AG04450 (cell line): ENCODE measurements around the gene WDR20. TPM values are rescaled to one million over a fixed set of nuclear protein-coding genes. Genes with fewer than 3 reads are reported as not detected.
A peak's percentile ranks its signal among the peaks of the same experiment; 100 is the strongest.

Source experiments
- CTCF ChIA-PET: fragments of 300-600, 350-600 bp; formaldehyde crosslinking; extraction: SDS; loops from one replicate; lab custom pipeline; 2022; ENCODE audit warnings: antibody characterized with exemption, inconsistent platforms; lab: Charles Lee
- POLR2A ChIA-PET: fragments of 350-600 bp; formaldehyde crosslinking; extraction: SDS; loops from one replicate; lab custom pipeline; 2021; ENCODE audit warnings: antibody characterized with exemption, inconsistent platforms; lab: Yijun Ruan, JAX
- DNase-seq: peaks from one replicate; pipeline ENCODE4 v3.0.0-alpha.2; 2011; ENCODE audit warnings: low read depth, low spot score
- H3K27ac ChIP-seq: one replicate; pipeline ENCODE4 v1.5.1; 2012; ENCODE audit warnings: low read depth, low read length, control low read depth
- H3K27me3 ChIP-seq: one replicate; pipeline ENCODE4 v1.6.0; 2012; ENCODE audit warnings: low read length; ENCODE audit not compliant: control insufficient read depth, insufficient read depth
- H3K4me3 ChIP-seq: 2 replicates; pipeline ENCODE4 v1.5.1; 2011; ENCODE audit warnings: mild to moderate bottlenecking, low read depth, low read length, control low read depth
- H3K9me3 ChIP-seq: 2 replicates; pipeline ENCODE4 v1.5.1; 2012; ENCODE audit warnings: low read length; ENCODE audit not compliant: control insufficient read depth, insufficient read depth
- CTCF ChIP-seq: IDR thresholded peaks from 2 replicates; pipeline ENCODE4 v1.5.1; 2011; ENCODE audit warnings: low read depth, low read length, control low read depth, inconsistent platforms
- polyA plus RNA-seq: library from polyadenylated mRNA; depleted of rRNA; stranded (reverse); fragments of >200 nt; gene quantifications from 2 replicates; pipeline ENCODE4 v1.2.3, GENCODE V29; 2011; rRNA removed

WDR20 gene
- polyA plus RNA-seq, 1 experiment, result 16.6 TPM

- CTCF ChIA-PET, result interaction anchor here (1.1 kb wide), 1 partner anchor 40 kb away, joined by 4 read pairs; no protein-coding TSS in a partner anchor
- peak; percentile 61 for DNase-seq
- POLR2A ChIA-PET, result interaction anchor here (0.6 kb wide), 1 partner anchor 301 kb away, joined by 3 read pairs; no protein-coding TSS in a partner anchor
- no peak for TF ChIP-seq CTCF
- Histone ChIP-seq H3K4me3 (no peak overlapping the region), H3K9me3 (no peaks in the 10 kb centered on the region), H3K27me3 (no peaks in the 10 kb centered on the region), H3K27ac (peak overlapping the region; percentile 97)
Observed at GRCh38 chr14:102255401-102256190, 115.9 kb downstream of the WDR20 start.

- ChIA-PET CTCF (no interaction called here), POLR2A (no interaction called here)
- Histone ChIP-seq H3K27me3 (no peaks in the 10 kb centered on the region), H3K9me3 (no peaks in the 10 kb centered on the region), H3K27ac (peak overlapping the region; percentile 97), H3K4me3 (no peak overlapping the region)
- no peak for TF ChIP-seq CTCF
- no peak for DNase-seq
Observed at GRCh38 chr14:102256716-102257115, 117.0 kb downstream of the WDR20 start.

GRCh38 chr14:102258136-102258535, 118.4 kb downstream of the WDR20 start:
- no peak for DNase-seq
- no peak overlapping the region for H3K4me3 ChIP-seq
- POLR2A ChIA-PET, result no interaction called here
- H3K9me3 ChIP-seq, result no peaks in the 10 kb centered on the region
- H3K27ac ChIP-seq, result no peak overlapping the region
- no peaks in the 10 kb centered on the region for H3K27me3 ChIP-seq
- CTCF ChIA-PET, result no interaction called here
- no peak for TF ChIP-seq CTCF

Other genes starting within 250 kb of the WDR20 start
- 189 and 300 TPM in 2 replicates for gene DYNC1H1, start 175.3 kb upstream of the WDR20 start, polyA plus RNA-seq
- 543 and 822 TPM in 2 replicates for gene HSP90AA1, start 52.9 kb upstream of the WDR20 start, polyA plus RNA-seq
- 12.6 and 14.8 TPM in 2 replicates for gene MOK, start 165.3 kb downstream of the WDR20 start, polyA plus RNA-seq
- gene ZNF839, start 179.8 kb downstream of the WDR20 start, polyA plus RNA-seq, result 7.0 and 7.1 TPM in 2 replicates
- 50.8 and 58.5 TPM in 2 replicates for gene CINP, start 223.0 kb downstream of the WDR20 start, polyA plus RNA-seq
- gene TECPR2, start 223.0 kb downstream of the WDR20 start, polyA plus RNA-seq, result 12.4 and 14.6 TPM in 2 replicates